Calu3 (cell line): ENCODE measurements around the gene SLC36A2. TPM values are rescaled to one million over a fixed set of nuclear protein-coding genes. Genes with fewer than 3 reads are reported as not detected.

Experiments
- BruUV-seq: library from RNA; stranded (reverse); fragments of 400-500 nt; replicated peaks from 2 replicates; lab custom pipeline; 2021; lab: Mats Ljungman, UMichigan
- CTCF ChIA-PET: fragments of 300-600 bp; sonication (Branson Sonifier 250); formaldehyde crosslinking; loops from one replicate; lab custom pipeline; 2022; ENCODE audit warnings: antibody characterized with exemption; lab: Charles Lee
- DNase-seq: peaks from one replicate; pipeline ENCODE4 v3.0.0; 2022
- H3K27ac Mint-ChIP-seq: one replicate; pipeline ENCODE4 v1.8.0; 2022; ENCODE audit warnings: mixed read lengths; ENCODE audit not compliant: unreplicated experiment
- H3K27me3 Mint-ChIP-seq: one replicate; pipeline ENCODE4 v1.8.0; 2022; ENCODE audit warnings: mixed read lengths; ENCODE audit not compliant: unreplicated experiment
- H3K36me3 Mint-ChIP-seq: one replicate; pipeline ENCODE4 v1.8.0; 2022; ENCODE audit warnings: mild to moderate bottlenecking, moderate library complexity, mixed read lengths; ENCODE audit not compliant: insufficient read depth, unreplicated experiment
- H3K4me1 Mint-ChIP-seq: one replicate; pipeline ENCODE4 v1.8.0; 2022; ENCODE audit warnings: mild to moderate bottlenecking, low read depth, mixed read lengths; ENCODE audit not compliant: unreplicated experiment
- H3K4me3 Mint-ChIP-seq: one replicate; pipeline ENCODE4 v1.8.0; 2022; ENCODE audit warnings: mild to moderate bottlenecking, low read depth, moderate library complexity, mixed read lengths; ENCODE audit not compliant: unreplicated experiment
- H3K9me3 Mint-ChIP-seq: one replicate; pipeline ENCODE4 v1.8.0; 2022; ENCODE audit warnings: low read depth, mixed read lengths; ENCODE audit not compliant: unreplicated experiment
- CTCF ChIP-seq: fragments of 200-600 bp; IDR thresholded peaks from one replicate; pipeline ENCODE4 v1.8.0; 2022; ENCODE audit warnings: antibody characterized with exemption; ENCODE audit not compliant: unreplicated experiment
- intact Hi-C: fragments of 100-400 bp; cut with micrococcal nuclease; formaldehyde crosslinking; loops from one replicate; pipeline ENCODE4 v1.10.0; 2022; ENCODE audit not compliant: unreplicated experiment
- total RNA-seq: library from RNA; stranded (reverse); gene quantifications from 2 replicates; pipeline ENCODE4 v1.2.3, GENCODE V29; 2022

Gene SLC36A2
- total RNA-seq, 1 experiment from 2014 or later = not detected

GRCh38 chr5:151357097-151357496 is 9.7 kb upstream of the SLC36A2 start:
- intact Hi-C loops = no loop called here
- Mint-ChIP-seq H3K27ac (no peak overlapping the region), H3K36me3 (no peaks in the 10 kb centered on the region), H3K27me3 (peaks cover 47% of the 10 kb centered on the region), H3K9me3 (no peaks in the 10 kb centered on the region), H3K4me1 (no peaks in the 10 kb centered on the region), H3K4me3 (no peak overlapping the region)
- no peak for DNase-seq
- no TSS peak for BruUV-seq
- TF ChIP-seq CTCF = no peak
- CTCF ChIA-PET = no interaction called here

GRCh38 chr5:151351671-151352070 is 4.3 kb upstream of the SLC36A2 start:
- DNase-seq = no peak
- Mint-ChIP-seq H3K27ac (no peak overlapping the region), H3K27me3 (peaks cover 89% of the 10 kb centered on the region), H3K4me3 (no peak overlapping the region), H3K9me3 (no peaks in the 10 kb centered on the region), H3K4me1 (no peaks in the 10 kb centered on the region), H3K36me3 (no peaks in the 10 kb centered on the region)
- no TSS peak for BruUV-seq
- intact Hi-C loops = no loop called here
- CTCF ChIA-PET = interaction anchor here (0.5 to 1.0 kb wide), 2 partner anchors 300 to 1925 kb away, joined by 3 read pairs; no protein-coding TSS in a partner anchor
- no peak for TF ChIP-seq CTCF

- Mint-ChIP-seq H3K27me3 (peaks cover 90% of the 10 kb centered on the region), H3K4me1 (no peaks in the 10 kb centered on the region), H3K4me3 (no peak overlapping the region), H3K9me3 (no peaks in the 10 kb centered on the region), H3K27ac (no peak overlapping the region), H3K36me3 (no peaks in the 10 kb centered on the region)
- BruUV-seq = no TSS peak
- CTCF ChIA-PET = interaction anchor here (0.6 kb wide), 1 partner anchor 14 kb away, joined by 3 read pairs; no protein-coding TSS in a partner anchor
- DNase-seq = no peak
- intact Hi-C loops = no loop called here
- no peak for TF ChIP-seq CTCF
Observed at GRCh38 chr5:151348789-151349188, 1.4 kb upstream of the SLC36A2 start.

- no TSS peak for BruUV-seq
- Mint-ChIP-seq H3K36me3 (no peaks in the 10 kb centered on the region), H3K4me3 (no peak overlapping the region), H3K9me3 (no peaks in the 10 kb centered on the region), H3K4me1 (no peaks in the 10 kb centered on the region), H3K27me3 (peaks cover 90% of the 10 kb centered on the region), H3K27ac (no peak overlapping the region)
- DNase-seq = no peak
- CTCF ChIA-PET = no interaction called here
- TF ChIP-seq CTCF = no peak
- intact Hi-C loops = no loop called here
Observed at GRCh38 chr5:151345808-151346478, 1.4 kb downstream of the SLC36A2 start.
